ENCODE data around the gene FUNDC2. TPM values are rescaled to one million over a fixed set of nuclear protein-coding genes. Genes with fewer than 3 reads are reported as not detected.

FUNDC2 gene
- total and polyA plus RNA-seq, 2 of the 4 experiments (the other 2 are of a cell fraction), result 42.5 to 51.7 TPM

DNA sequence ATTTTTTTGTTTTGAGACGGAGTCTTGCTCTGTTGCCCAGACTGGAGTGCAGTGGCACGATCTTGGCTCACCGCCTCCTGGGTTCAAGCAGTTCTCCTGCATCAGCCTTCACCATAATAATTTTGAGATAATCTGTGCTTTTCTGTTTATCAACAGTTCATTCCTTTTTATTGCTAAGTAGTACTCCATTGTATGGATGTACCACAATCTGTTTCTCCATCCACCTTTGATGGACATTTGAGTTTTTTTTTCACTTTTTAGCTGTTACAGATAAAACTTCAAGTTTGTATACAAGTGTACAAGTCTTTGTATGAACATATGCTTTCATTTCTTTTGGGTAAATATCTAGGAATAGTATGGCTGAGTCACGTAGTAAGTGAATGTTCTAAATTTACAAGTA, 9.0 kb downstream of the FUNDC2 start:
- H3K4me1 ChIP-seq (ENCODE audit: control insufficient read depth, insufficient read depth, low read length), result no peaks in the 10 kb centered on the region
- no peak overlapping the region for H2AFZ ChIP-seq (replicated peaks; ENCODE audit: low read length, poor library complexity)
- H3K56ac ChIP-seq (ENCODE audit: extremely low read depth, insufficient read depth, low read length), result no peak overlapping the region
- no peaks in the 10 kb centered on the region for H3K27me3 ChIP-seq (ENCODE audit: control insufficient read depth, insufficient read depth, low read length)
- in situ Hi-C loops (cut with MboI; ENCODE audit: low sequenced_read_pairs), result no loop called here
- no peak overlapping the region for H2BK20ac ChIP-seq (ENCODE audit: low read depth, low read length)
- no peak overlapping the region for H3K18ac ChIP-seq (ENCODE audit: low read depth, low read length)
- intact Hi-C loops (cut with micrococcal nuclease), result no loop called here
- no peaks in the 10 kb centered on the region for H3K9me1 ChIP-seq (ENCODE audit: insufficient read depth, low read length)
- H2BK15ac ChIP-seq (ENCODE audit: low read depth, low read length), result no peak overlapping the region
- H3K4me3 ChIP-seq (ENCODE audit: insufficient read depth, low read depth, low read length), result no peak overlapping the region
- H2AK5ac ChIP-seq (ENCODE audit: low read depth, low read length), result no peak overlapping the region
- BruUV-seq (replicated peaks), result no TSS peak
- CTCF ChIA-PET, result no interaction called here
- no peak overlapping the region for H4K5ac ChIP-seq (ENCODE audit: low read depth, low read length)
- no peak overlapping the region for H3K14ac ChIP-seq (replicated peaks; ENCODE audit: low read depth, low read length)
- no peaks in the 10 kb centered on the region for H3K79me1 ChIP-seq (ENCODE audit: low read depth in 1 of 2, low read length in 2 of 2)
- no peaks in the 10 kb centered on the region for H4K20me1 ChIP-seq (ENCODE audit: insufficient read depth, low read length)
- no peak overlapping the region for H3K4me2 ChIP-seq (ENCODE audit: low read depth, low read length)
- no peak overlapping the region for H2BK120ac ChIP-seq (ENCODE audit: low read depth, low read length)
- no peak overlapping the region for H3K4ac ChIP-seq (ENCODE audit: low read depth, low read length)
- POLR2A ChIA-PET (ENCODE audit: unreplicated experiment), result no interaction called here
- TF ChIP-seq RFX5 (IDR thresholded peaks at IDR 0.05; ENCODE audit: low read depth, low read length) (no peak), RCOR1 (IDR thresholded peaks at IDR 0.05; ENCODE audit: insufficient replicate concordance, low read length) (no peak), FOS (IDR thresholded peaks at IDR 0.05; ENCODE audit: low read depth, low read length) (no peak), CHD1 (IDR thresholded peaks at IDR 0.05; ENCODE audit: low read depth, low read length) (no peak), USF2 (IDR thresholded peaks at IDR 0.05; ENCODE audit: low read depth, low read length) (no peak), NFE2L2 (IDR thresholded peaks at IDR 0.05; ENCODE audit: low read depth, low read length) (no peak), RAD21 (IDR thresholded peaks at IDR 0.05; ENCODE audit: low read length) (no peak), SMC3 (IDR thresholded peaks at IDR 0.05; ENCODE audit: low read depth, low read length) (no peak), MAFK (IDR thresholded peaks at IDR 0.05; ENCODE audit: low read depth, low read length) (no peak), BHLHE40 (IDR thresholded peaks at IDR 0.05; ENCODE audit: low read depth, low read length) (no peak), ELK1 (IDR thresholded peaks at IDR 0.05; ENCODE audit: borderline replicate concordance, low read depth, low read length) (no peak)
- TF ChIP-seq, protein P1, sequence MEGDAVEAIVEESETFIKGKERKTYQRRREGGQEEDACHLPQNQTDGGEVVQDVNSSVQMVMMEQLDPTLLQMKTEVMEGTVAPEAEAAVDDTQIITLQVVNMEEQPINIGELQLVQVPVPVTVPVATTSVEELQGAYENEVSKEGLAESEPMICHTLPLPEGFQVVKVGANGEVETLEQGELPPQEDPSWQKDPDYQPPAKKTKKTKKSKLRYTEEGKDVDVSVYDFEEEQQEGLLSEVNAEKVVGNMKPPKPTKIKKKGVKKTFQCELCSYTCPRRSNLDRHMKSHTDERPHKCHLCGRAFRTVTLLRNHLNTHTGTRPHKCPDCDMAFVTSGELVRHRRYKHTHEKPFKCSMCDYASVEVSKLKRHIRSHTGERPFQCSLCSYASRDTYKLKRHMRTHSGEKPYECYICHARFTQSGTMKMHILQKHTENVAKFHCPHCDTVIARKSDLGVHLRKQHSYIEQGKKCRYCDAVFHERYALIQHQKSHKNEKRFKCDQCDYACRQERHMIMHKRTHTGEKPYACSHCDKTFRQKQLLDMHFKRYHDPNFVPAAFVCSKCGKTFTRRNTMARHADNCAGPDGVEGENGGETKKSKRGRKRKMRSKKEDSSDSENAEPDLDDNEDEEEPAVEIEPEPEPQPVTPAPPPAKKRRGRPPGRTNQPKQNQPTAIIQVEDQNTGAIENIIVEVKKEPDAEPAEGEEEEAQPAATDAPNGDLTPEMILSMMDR (conservative IDR thresholded peaks at IDR 0.05; ENCODE audit: low read depth, low read length), result no peak
- H3K36me3 ChIP-seq (ENCODE audit: control insufficient read depth, insufficient read depth, low read length), result no peaks in the 10 kb centered on the region
- no peak overlapping the region for H3K9ac ChIP-seq (ENCODE audit: low read depth, low read length)
- H3K9me3 ChIP-seq (ENCODE audit: control insufficient read depth, insufficient read depth, low read length), result no peaks in the 10 kb centered on the region
- ATAC-seq (ENCODE audit: low read depth), result no peak
- DNase-seq, result no peak
- no peak overlapping the region for H3K23ac ChIP-seq (ENCODE audit: low read depth, low read length)
- no CpG with 5 or more reads among the region's 4 CpGs for WGBS, 2 experiments (ENCODE audit: extremely low coverage in 2 of 2, insufficient read length in 1 of 2)
- no peak overlapping the region for H4K8ac ChIP-seq (ENCODE audit: low read depth in 2 of 2, low read length in 2 of 2)
- no peak overlapping the region for H4K91ac ChIP-seq (ENCODE audit: insufficient read depth, low read depth, low read length)
- no peak overlapping the region for H3K27ac ChIP-seq (ENCODE audit: insufficient read depth, low read length)
- no peak overlapping the region for H2AK9ac ChIP-seq (replicated peaks; ENCODE audit: low read depth, low read length, poor library complexity)
- dilution Hi-C loops (cut with HindIII; ENCODE audit: low sequenced_read_pairs, unreplicated experiment), result no loop called here
- no peak overlapping the region for H2BK5ac ChIP-seq (ENCODE audit: low read depth, low read length, poor library complexity, severe bottlenecking)

All from IMR-90 (cell line).